HG03432 (cell line): ENCODE measurements around the gene NOS1AP.
"Not testable (repeated sequence)": the region's sequence is repeated elsewhere in the genome, so short reads cannot be mapped to it uniquely, and the experiment has no call there.

Experiments used
- ATAC-seq: cut with Tn5 transposase; IDR thresholded peaks from one replicate; pipeline ENCODE4 v1.9.1; 2021; ENCODE audit warnings: mild to moderate bottlenecking, moderate library complexity; ENCODE audit not compliant: unreplicated experiment

Gene NOS1AP

DNA sequence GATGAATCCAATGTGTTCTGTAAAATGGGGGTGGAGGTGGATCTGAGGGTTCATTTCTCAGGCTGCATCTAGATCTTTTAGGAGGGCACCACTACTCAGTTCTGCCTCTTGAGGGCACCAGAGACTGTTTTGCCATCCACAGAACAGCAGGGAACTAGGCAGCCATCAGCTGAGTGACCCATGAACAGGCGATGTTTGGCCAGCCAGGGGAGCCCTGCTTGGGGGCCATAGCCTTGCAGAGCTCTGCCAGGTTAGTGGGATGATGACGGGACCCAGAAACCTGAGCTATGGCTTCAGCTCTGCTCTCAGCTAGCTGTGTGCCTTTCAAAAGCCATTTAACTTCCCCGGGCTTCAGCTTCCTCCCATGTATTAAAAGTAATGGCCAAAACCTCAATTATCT, 13.4 kb upstream of the NOS1AP start:
- peak; percentile 71 for ATAC-seq

DNA sequence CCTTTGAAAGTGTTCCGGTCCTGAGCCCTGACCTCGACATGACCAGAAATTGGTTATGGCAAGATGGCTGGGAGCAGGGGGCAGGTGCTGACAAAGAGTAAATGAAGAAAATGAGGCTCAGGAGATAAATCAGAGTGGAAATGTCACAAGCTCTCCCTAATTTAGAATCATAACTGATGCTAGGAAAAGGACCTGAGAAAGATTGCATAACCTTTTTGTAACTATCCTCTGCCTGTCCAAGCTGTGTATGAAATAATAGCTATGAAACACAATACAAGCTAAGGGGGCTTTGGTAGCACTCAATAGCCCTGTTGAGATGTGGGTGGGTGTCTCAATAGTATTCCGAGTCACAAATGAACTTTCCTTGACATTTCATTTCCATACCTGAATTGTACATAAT, 12.9 kb upstream of the NOS1AP start:
- no peak for ATAC-seq

DNA sequence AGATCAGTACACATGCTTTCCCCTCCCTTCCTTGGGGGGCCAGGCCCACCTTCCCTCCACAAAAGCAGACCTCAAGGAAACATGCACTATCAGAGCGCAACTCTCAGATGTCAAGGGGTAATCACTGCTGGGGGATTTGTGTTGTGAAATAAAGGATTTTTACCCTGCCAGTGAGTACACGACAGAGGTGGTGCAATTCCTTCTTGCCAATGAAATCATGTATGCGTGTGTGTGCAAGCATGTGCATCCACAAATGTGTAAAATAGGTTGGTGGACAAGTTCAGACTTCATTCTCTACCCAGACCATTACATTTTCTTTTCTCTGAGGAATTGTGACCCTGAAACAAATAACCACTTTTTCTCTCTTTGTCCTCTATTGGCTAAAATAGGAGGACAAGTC, 9.8 kb upstream of the NOS1AP start:
- no peak for ATAC-seq

DNA sequence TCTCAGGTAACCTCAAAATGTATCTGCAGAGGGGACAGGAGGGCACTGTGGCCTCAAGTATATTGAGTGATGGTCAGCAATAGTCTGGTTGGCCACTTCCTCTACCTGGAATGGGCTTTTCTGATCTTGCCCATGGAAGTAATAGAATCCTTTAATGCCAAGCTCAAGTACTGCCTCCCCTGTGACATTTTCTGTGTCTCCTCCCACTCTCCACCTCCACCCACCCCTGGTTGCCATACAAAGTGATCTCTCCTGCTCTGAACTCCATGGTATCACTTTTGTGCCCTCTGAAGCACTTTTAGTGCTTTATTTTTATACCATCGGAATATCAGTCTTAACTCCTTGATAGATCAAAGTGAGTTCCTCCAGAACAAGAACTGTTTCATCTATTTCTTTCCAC, 9.2 kb upstream of the NOS1AP start:
- no peak for ATAC-seq

DNA sequence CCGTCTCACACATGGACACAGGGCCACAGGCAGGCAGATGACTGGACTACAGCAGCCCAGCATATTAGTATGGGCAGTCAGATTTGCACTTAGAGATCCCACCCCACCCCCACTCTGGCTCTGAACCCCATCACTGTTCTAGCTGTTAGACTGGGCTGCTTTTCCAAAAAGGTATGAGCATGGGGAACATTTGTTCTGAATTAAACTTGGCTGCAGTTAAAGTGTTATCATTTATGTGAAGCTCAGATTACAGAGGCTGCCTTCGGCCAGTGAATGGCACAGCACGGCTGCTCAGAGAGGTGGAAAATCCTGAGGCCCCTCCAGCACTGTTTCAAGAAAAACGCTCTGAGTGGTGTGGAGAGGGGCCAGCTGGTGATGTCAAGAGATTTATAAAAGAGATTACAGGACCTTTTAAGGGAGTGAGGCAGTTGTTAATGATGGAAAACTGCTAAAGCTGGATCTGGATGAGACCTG, 6.9 kb upstream of the NOS1AP start:
- no peak for ATAC-seq

DNA sequence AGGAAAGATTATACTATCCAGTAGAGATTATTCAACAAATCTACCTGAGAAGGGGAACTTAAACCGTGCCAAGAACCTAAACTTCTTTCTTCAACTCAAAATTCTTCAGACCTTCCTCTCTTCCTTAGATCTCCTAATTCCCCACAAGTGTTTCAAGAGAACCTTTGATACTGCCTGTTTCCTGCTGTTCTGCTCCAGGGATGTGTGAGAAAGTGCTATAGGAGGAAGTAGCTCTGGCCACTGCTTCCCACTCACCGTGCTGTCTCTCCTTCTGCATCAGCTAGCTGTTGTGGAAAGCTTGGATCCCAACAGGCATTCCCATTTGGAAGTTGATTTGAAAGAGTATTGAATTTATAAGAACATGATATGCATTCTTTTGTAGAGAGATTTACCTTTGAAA, 4.5 kb upstream of the NOS1AP start:
- ATAC-seq = no peak

DNA sequence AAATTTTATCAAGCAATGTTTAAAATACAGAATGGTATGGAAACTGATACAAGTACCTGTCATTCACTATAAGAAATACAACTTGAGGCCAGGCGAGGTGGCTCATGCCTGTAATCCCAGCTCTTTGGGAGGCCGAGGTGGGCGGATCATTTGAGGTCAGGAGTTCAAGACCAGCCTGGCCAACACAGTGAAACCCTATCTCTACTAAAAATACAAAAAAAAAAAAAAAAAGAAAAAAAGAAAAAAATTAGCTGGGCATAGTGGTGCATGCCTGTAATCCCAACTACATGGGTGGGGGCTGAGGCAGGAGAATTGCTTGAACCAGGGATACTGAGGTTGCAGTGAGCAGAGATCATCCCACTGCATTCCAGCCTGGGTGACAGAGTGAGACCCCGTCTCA, 2.7 kb upstream of the NOS1AP start:
- ATAC-seq = not testable (repeated sequence)

DNA sequence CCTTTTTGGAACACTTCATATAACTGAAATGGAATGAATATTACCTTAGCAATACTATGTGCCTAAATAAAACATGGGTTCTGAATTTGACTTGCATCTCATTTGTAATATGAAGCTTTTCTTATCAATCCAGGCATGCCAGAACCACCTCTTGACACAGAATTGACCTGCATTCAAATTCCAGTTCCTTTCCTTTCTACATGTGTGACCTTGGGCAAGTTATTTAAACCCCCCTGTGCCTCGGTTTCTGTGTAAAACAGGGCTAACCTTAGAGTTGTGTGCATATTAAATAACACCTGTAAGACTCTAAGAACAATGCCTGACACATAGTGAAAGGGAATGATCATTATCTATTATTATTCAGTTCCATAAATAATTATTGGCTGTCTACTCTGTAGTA, 2.0 kb upstream of the NOS1AP start:
- no peak for ATAC-seq

DNA sequence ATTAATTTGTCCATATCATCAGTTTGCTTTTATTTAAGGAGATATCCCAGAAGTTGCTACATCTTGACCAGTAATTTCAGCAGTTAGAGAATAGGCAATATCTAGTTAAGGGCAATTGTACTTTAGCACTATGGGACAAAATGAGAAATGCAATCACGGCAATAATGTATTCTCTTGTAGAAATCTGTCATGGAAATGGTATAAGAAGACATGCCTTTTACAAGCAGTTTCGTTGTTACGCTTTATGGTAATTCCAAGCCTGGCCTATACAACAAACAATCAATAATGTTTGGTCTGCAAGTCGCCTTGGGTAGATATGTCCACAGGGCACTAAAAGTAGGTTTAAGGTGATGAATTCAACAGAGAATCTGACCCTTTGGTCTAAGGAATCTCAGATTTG, 1.2 kb upstream of the NOS1AP start:
- ATAC-seq = no peak

DNA sequence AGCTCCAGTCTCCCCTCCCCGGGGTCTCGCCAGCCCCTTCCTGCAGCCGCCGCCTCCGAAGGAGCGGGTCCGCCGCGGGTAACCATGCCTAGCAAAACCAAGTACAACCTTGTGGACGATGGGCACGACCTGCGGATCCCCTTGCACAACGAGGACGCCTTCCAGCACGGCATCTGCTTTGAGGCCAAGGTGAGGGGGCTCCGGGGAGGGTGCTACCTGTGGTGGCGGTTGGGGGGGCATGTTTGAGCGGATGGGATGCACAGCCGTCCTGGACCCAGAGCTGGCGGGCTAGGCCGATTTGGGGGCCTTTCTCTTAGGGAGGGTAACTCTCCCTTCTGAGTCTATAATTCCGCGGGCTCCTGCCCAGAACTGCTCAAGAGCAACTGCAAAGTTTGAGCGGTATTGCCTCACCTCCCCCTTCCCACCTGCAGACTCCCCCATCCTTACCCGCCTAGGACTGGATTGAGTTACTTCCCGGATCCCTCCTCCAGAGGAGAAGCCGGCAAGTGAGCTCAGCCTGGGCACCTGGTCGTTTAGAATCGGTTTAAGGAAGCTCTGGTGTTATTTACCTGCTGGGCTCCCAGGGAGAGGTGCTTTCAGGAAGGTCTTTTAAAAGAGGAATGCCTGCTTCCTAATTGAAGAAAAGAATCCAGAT, 730 bp downstream of the NOS1AP start:
- no peak for ATAC-seq

DNA sequence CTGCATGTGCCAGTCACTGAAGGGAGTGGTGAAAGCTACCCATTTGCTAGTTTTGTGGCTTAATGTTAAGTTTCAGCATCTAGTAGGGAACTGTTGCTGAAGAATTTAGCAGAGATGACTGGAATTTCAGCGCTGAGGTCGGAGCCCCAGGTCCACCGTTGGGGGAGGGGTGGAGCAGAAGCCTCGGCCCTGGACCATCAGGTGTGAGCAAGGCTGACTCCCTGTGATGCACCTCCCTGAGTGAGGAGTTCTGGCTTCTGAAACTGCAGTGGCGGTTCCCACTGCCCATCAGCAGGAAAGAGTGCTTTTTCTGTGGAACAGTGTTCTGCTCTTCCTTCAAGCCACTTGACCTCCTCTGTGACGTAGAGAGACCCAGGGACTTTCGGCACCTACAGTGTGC, 1.3 kb downstream of the NOS1AP start:
- ATAC-seq = no peak

DNA sequence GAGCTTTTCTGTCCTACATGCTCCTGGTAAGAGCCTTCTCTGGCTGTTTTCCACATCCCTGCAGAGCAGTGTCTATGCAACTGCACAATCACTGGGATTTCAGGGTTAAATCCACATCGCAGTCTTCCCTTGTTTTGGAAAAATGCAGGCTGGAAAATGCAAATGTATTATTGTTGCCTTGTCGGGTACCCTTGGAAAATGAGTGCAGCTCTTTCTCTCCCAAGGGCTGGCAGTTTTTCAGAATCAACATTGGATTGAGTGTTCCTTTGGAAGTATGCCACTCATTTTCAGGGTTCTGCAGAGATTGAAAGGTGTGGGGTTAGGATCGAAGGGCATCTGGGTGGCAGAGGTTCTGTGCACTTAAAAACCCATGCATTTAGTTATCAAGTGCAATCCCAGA, 3.2 kb downstream of the NOS1AP start:
- ATAC-seq = no peak

DNA sequence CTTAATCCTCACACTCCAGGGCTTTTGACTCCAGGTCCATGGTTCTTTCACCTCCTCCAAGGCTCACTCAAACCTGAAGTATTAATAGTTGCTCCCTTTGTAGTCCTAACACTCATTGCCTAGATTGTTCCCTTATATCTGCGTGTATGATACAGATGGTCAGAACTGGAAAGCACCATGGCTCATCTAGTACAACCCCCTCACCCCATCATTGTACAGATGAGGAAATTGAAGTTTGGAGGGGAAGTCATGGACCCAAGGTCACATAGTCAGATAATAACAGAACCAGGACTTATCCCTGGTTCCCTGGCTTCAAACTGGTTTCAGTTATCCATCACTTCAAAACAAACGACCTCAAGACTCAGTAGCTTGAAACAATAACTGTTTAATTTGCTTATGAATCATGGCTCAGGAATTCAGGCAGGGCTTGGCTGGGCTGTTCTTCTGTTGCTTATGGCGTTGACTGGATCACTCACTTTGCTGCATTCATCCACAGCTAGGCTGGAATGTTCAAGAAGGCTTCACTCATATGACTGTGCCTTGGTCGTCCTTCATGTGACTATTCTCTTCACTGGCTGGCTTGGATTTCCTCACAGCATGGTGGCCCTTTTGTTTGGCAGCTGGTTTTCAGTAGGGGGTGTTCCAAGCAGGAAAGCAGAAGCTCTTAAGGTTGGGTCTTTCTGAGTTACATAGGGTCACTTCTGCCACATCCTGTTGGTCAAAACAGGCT, 5.0 kb downstream of the NOS1AP start:
- no peak for ATAC-seq

DNA sequence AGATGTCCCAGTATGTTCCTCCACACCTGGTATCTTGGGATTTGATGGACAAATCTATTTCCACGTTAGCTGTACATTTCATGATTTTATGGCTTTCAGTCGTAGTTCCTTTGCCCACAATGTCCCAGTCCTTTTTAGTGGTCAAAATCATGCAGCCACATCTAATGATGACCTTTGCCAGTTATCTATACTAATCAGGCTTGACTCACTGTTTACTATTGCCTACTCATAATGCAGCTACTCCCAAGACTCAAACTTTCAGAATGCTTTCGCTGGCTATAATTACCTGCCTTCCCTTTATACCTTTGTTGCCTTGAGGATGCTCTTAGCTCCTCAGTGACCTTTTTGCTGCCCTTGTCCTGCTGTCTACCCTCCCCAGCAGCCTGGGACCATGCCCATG, 6.4 kb downstream of the NOS1AP start:
- no peak for ATAC-seq

DNA sequence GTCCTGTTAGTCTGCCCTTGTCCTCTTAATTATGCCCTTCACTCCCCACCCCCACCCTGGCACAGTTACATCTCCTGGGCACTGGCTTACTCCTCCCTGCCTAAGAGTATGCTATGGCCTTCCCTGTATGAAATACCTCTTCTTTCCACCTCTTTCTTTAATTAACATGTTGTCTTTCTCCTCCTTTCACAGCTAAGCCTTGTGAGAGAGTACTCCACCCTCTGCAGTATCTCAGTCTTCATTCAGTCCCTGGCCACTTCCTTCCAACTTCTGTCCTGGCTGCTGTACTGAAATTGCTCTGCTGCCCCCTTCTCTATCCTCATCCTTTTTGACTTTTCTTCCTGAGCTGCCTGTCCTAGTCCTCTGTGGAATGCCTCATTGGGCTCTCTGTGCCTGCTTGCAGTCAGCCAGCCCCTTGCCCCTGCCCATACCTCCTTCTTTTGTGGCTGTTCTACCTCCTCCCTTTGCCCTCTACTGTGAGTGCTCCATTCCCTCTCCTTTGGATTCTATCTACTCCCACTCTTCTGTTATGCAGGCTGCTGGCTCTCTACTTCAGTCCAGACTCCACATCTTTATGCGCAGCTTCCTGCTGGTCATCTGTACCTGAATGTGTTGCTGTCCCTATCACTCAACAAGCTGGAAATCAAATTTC, 8.3 kb downstream of the NOS1AP start:
- no peak for ATAC-seq

DNA sequence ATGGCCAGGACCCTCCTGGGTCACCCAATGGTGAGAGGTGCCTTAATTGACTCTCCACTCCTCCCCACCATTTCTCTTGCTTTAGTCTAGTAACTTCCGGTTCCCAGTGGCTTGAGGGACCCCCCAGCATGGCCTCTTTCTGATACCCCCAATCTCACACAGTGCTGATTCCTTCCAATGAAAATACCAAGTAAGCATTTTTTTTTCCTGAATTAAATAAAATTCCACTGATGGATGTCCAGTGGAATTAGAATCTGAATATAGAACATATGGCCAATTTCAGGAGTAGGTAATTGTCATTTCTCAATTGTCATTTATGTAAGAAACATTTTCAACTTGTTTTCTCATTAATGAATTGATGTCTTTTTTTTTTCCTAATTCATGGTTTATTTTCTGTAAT, 9.5 kb downstream of the NOS1AP start:
- no peak for ATAC-seq

DNA sequence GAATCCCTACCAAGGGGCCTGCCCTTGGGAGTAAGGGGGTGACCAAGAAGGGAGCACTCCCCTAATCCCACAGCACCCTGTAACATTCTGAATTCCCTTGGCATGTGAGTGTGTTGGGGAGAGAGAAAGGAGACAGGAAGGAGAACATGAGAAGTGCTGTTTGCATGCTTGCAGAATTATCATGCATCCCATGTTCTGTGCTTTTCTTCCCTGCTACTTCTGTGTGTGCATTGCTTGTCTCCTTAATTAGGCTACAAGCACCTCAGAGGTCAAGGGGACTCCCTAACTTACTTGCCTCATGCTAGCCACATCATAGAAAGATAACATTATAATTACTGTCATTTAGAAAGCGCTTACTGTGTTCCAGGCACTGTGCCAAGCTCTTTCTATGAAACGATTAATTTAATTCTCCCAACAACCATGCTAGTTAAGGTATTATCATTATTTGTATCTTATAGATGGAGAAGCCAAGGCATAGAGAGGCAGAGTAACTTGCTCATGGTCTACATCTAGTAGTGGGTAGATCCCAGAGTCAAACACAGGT, 11.1 kb downstream of the NOS1AP start:
- ATAC-seq = no peak

DNA sequence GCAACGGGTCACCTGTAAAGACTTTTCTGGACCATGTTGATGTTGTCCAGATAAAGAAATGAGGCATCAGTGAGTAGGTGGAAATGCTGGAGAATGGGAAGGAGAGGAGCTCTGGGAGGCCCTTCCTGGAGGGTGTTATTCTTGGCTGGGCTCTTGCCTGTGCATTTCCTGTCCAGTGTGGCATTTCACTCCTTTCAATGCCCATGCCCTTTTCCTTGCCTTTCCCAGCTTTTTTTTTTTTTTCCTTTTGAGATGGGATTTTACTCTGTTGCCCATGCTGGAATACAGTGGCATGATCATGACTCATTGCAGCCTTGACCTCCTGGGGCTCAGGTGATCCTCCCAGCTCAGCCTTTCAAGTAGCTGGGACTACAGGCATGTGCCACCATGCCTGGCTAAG, 11.8 kb downstream of the NOS1AP start:
- ATAC-seq = no peak

DNA sequence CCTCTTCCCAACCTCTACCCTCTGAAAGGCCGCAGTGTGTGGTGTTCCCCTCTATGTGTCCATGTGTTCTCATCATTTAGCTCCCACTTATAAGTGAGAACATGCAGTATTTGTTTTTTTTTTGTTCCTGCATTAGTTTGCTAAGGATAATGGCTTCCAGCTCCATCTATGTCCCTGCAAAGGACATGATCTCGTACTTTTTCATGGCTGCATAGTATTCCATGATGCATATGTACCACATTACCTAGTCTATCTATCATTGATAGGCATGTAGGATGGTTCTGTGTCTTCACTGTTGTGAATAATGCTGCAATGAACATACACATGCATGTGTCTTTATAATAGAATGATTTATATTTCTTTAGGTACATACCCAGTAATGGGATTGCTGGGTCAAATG, 12.6 kb downstream of the NOS1AP start:
- not testable (repeated sequence) for ATAC-seq

DNA sequence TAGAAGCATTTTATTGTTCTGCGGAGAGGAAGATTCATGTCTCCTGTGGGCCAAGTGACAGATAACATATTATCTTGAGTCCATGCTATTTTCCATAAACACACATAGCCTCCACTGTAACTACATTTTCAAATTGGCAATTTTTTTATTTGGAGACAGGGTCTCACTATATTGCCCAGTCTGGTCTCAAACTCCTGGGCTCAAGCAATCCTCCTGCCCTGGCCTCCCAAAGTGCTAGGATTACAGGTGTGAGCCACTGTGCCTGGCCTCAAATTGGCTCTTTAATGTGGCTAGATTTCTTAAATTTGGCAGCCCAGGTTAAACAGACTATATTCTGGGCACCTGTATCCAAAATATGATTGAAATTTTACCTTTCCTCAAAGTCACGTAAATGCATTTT, 13.8 kb downstream of the NOS1AP start:
- ATAC-seq = no peak

DNA sequence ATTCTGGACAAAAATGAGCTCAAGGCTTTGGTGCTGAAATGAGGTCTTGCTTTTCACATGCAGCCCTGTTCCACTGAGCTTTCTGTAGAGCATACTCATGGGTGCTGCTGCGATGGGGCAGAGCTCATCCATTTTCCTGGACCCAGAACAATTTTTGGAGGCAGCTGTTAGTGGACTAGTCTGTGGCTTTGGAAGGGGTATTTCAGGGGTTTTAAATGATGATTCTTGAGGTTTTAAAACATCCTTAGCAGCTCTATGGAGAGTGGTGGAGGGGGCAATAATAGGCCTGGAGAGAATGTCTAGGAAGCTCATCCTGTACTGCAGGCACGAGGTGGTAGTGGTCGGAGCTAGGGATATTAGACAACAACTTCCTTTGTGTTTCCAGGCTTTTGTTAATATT, 16.5 kb downstream of the NOS1AP start:
- ATAC-seq = no peak

DNA sequence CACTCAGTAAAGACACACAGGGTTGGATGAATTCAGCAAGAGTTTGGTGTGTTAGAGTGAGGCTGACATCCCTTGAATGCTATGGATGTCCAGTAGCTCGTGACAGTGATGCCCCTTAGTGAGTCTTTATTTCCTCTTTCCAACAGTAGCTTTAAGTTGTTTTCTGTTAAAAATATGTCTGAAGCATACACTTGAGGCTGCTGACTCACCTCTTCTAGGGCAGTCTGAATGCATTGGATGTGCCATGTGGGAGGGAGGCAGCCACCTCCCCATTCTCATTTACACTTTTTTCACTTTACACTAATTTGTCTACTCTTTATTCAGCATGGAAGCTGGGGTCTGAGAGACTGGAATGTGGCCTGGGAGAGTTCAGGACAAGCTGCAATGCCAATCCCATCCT, 17.6 kb downstream of the NOS1AP start:
- ATAC-seq = no peak
